HCT116 (cell line): ENCODE results near the gene RHEB. TPM values are rescaled to one million over a fixed set of nuclear protein-coding genes. Genes with fewer than 3 reads are reported as not detected.

Experiments used
- ATAC-seq: fragments of 200-7000 bp; cut with Tn5 transposase; 2 replicates; pipeline ENCODE4 v1.9.1; 2020; ENCODE audit warnings: mild to moderate bottlenecking, moderate library complexity
- BruUV-seq: library from RNA; stranded (reverse); fragments of 400-500 nt; replicated peaks from 2 replicates; lab custom pipeline; 2021; lab: Mats Ljungman, UMichigan
- CTCF ChIA-PET: fragments of 300-600 bp; sonication (Branson Sonifier 250); formaldehyde crosslinking; loops from one replicate; lab custom pipeline; 2021; ENCODE audit warnings: antibody characterized with exemption; lab: Charles Lee
- POLR2A ChIA-PET: fragments of 300-600, 350-600 bp; sonication (Branson Sonifier 250); formaldehyde crosslinking; loops from one replicate; lab custom pipeline; 2021; ENCODE audit warnings: antibody characterized with exemption; lab: Charles Lee
- RAD21 ChIA-PET, 2 experiments: fragments of 300-600 bp; sonication (Branson Sonifier 250); formaldehyde crosslinking; loops; one replicate each; lab custom pipeline; 2023; ENCODE audit warnings: low total read pairs in 2 of 2; ENCODE audit not compliant: uncharacterized antibody in 2 of 2, unreplicated experiment in 2 of 2, low non-redundant PET in 1 of 2; lab: Charles Lee
- DNase-seq: peaks from one replicate; pipeline ENCODE4 v3.0.0-alpha.2; 2010; ENCODE audit warnings: low read depth, low spot score
- H2AFZ ChIP-seq: fragments of 200-600 bp; shearing (Covaris generic), sonication (generic); 2 replicates; pipeline ENCODE4 v1.6.1; 2017; ENCODE audit warnings: low read depth, mixed run types, mixed read lengths, antibody characterized with exemption, low read length; ENCODE audit not compliant: poor library complexity, severe bottlenecking
- H3K27ac ChIP-seq: 2 replicates; pipeline ENCODE4 v1.5.1; 2012; ENCODE audit warnings: low read depth, low read length
- H3K27me3 ChIP-seq: fragments of 200-600 bp; sonication (generic); 2 replicates; pipeline ENCODE4 v1.6.1; 2016; ENCODE audit warnings: mixed run types, low read length, mixed read lengths; ENCODE audit not compliant: insufficient read depth
- H3K36me3 ChIP-seq, 2 experiments: fragments of 200-500 bp in 1 of 2; fragments of 200-600 bp in 1 of 2; sonication (Bioruptor generic) in 1 of 2; sonication (generic) in 1 of 2; 2 replicates each; pipeline versions ENCODE4 v1.5.1 to v1.6.1; 2014 to 2016; ENCODE audit warnings: low read length in 2 of 2, inconsistent platforms in 1 of 2, mixed read lengths in 1 of 2, mixed run types in 1 of 2; ENCODE audit not compliant: insufficient read depth in 2 of 2, control insufficient read depth in 1 of 2
- H3K4me1 ChIP-seq, 2 experiments: fragments of 200-600 bp in 1 of 2; sonication (generic) in 1 of 2; 2 replicates each; pipeline versions ENCODE4 v1.5.1 to v1.6.1; 2012 to 2017; ENCODE audit warnings: low read length in 2 of 2, inconsistent platforms in 1 of 2, mild to moderate bottlenecking in 1 of 2, mixed read lengths in 1 of 2, mixed run types in 1 of 2, moderate library complexity in 1 of 2; ENCODE audit not compliant: insufficient read depth in 2 of 2, control insufficient read depth in 1 of 2
- H3K4me2 ChIP-seq: fragments of 200-600 bp; sonication (generic); 2 replicates; pipeline ENCODE4 v1.6.1; 2017; ENCODE audit warnings: mixed run types, low read length, mixed read lengths
- H3K4me3 ChIP-seq, 2 experiments: fragments of 200-600 bp in 1 of 2; sonication (generic) in 1 of 2; replicated peaks in 1 of 2; 2 replicates each; pipeline ENCODE4 v1.5.1; 2011 to 2016; ENCODE audit warnings: low read length in 2 of 2, control low read depth in 1 of 2, low read depth in 1 of 2, mild to moderate bottlenecking in 1 of 2, mixed read lengths in 1 of 2, mixed run types in 1 of 2
- H3K79me2 ChIP-seq: fragments of 200-600 bp; sonication (generic); 2 replicates; pipeline ENCODE4 v1.6.1; 2017; ENCODE audit warnings: mild to moderate bottlenecking, mixed run types, low read length, moderate library complexity, mixed read lengths; ENCODE audit not compliant: insufficient read depth
- H3K9ac ChIP-seq: fragments of 200-600 bp; sonication (generic); 2 replicates; pipeline ENCODE4 v1.6.1; 2016; ENCODE audit warnings: low read length, mixed read lengths
- H3K9me2 ChIP-seq: fragments of 200-600 bp; sonication (generic), shearing (Covaris generic); 2 replicates; pipeline ENCODE4 v1.6.1; 2017; ENCODE audit warnings: mixed run types, mild to moderate bottlenecking, moderate library complexity; ENCODE audit not compliant: insufficient read depth
- H3K9me3 ChIP-seq, 2 experiments: fragments of 200-500 bp in 1 of 2; fragments of 200-600 bp in 1 of 2; sonication (Bioruptor generic) in 1 of 2; sonication (generic) in 1 of 2; 2 replicates each; pipeline ENCODE4 v1.6.1; 2014 to 2017; ENCODE audit warnings: low read length in 2 of 2, mixed read lengths in 2 of 2, inconsistent platforms in 1 of 2, low read depth in 1 of 2, mild to moderate bottlenecking in 1 of 2, mixed run types in 1 of 2, moderate library complexity in 1 of 2; ENCODE audit not compliant: control insufficient read depth in 1 of 2, insufficient read depth in 1 of 2
- H4K20me1 ChIP-seq: fragments of 200-600 bp; sonication (generic), shearing (Covaris generic); 2 replicates; pipeline ENCODE4 v1.6.1; 2017; ENCODE audit warnings: mixed run types, mild to moderate bottlenecking, moderate library complexity; ENCODE audit not compliant: insufficient read depth
- CBX3 ChIP-seq: IDR thresholded peaks from 2 replicates; pipeline ENCODE4 v1.6.1; 2012; ENCODE audit warnings: low read depth
- CEBPB ChIP-seq: IDR thresholded peaks from 2 replicates; pipeline ENCODE4 v1.6.1; 2012; ENCODE audit warnings: low read depth
- JUND ChIP-seq: IDR thresholded peaks from 2 replicates; pipeline ENCODE4 v1.6.1; 2012
- POLR2AphosphoS5 ChIP-seq: IDR thresholded peaks from 2 replicates; pipeline ENCODE4 v1.6.1; 2011; ENCODE audit warnings: mild to moderate bottlenecking, low read depth, low read length, moderate library complexity
- RAD21 ChIP-seq: IDR thresholded peaks from 2 replicates; pipeline ENCODE4 v1.6.1; 2012; ENCODE audit warnings: low read depth, mild to moderate bottlenecking
- SP1 ChIP-seq: IDR thresholded peaks from 2 replicates; pipeline ENCODE4 v1.6.1; 2012; ENCODE audit warnings: low read depth
- TCF7L2 ChIP-seq: IDR thresholded peaks from 2 replicates; pipeline ENCODE4 v1.7.0; 2011; ENCODE audit warnings: borderline replicate concordance, inconsistent platforms; ENCODE audit not compliant: insufficient read depth, insufficient read length; ENCODE audit errors: extremely low read depth
- intact Hi-C: fragments of 100-400 bp; cut with micrococcal nuclease; formaldehyde crosslinking; loops from 2 replicates; pipeline ENCODE4 v1.10.0; 2022
- total RNA-seq: library from RNA; stranded (reverse); gene quantifications from one replicate; pipeline ENCODE4 v1.2.1, GENCODE V29; 2021; ENCODE audit not compliant: unreplicated experiment

The RHEB gene
- total RNA-seq, 1 experiment from 2014 or later, result 114 TPM

GRCh38 chr7:151553356-151553755 is 33.7 kb upstream of the RHEB start:
- Histone ChIP-seq H3K4me1 (peaks cover 8 to 23% of the 10 kb centered on the region in 2 experiments; a peak in 3 of 4 replicates), H3K4me2 (no peak overlapping the region), H3K9me2 (no peaks in the 10 kb centered on the region), H3K4me3 (no peak overlapping the region), H3K36me3 (no peaks in the 10 kb centered on the region), H4K20me1 (no peaks in the 10 kb centered on the region), H3K27ac (no peak overlapping the region), H3K27me3 (no peaks in the 10 kb centered on the region), H2AFZ (no peak overlapping the region), H3K9ac (no peak overlapping the region), H3K79me2 (no peaks in the 10 kb centered on the region), H3K9me3 (no peaks in the 10 kb centered on the region)
- no peak for TF ChIP-seq POLR2AphosphoS5
- TF ChIP-seq JUND, result no peak
- DNase-seq (no peak), ATAC-seq (no peak)
- intact Hi-C loops, result no loop called here
- BruUV-seq, result no TSS peak
- POLR2A ChIA-PET, result no interaction called here
- CTCF ChIA-PET, result no interaction called here
- RAD21 ChIA-PET, result no interaction called here

- no peaks in the 10 kb centered on the region for H3K36me3 ChIP-seq
- no peaks in the 10 kb centered on the region for H3K9me2 ChIP-seq
- DNase-seq (no peak), ATAC-seq (peak; percentile 44; the same call in 1 of the 2 replicates)
- no peak overlapping the region for H2AFZ ChIP-seq
- H3K79me2 ChIP-seq, result no peaks in the 10 kb centered on the region
- H3K27ac ChIP-seq, result no peak overlapping the region
- H3K4me1 ChIP-seq, result peaks cover 8 to 23% of the 10 kb centered on the region in 2 experiments; a peak in 3 of 4 replicates
- RAD21 ChIA-PET, result no interaction called here
- POLR2A ChIA-PET, result no interaction called here
- TF ChIP-seq SP1, result peak; percentile 47; the same call in 1 of the 2 replicates
- TF ChIP-seq RAD21, result peak; percentile 19; the same call in 1 of the 2 replicates
- TF ChIP-seq CEBPB, result peak; percentile 98
- no peak for TF ChIP-seq TCF7L2
- 0 out of 2 replicates have a peak, but pooled peaks have one; percentile 37 for TF ChIP-seq CBX3
- CTCF ChIA-PET, result no interaction called here
- no peak overlapping the region for H3K9ac ChIP-seq
- H3K4me3 ChIP-seq, result no peak overlapping the region
- no peaks in the 10 kb centered on the region for H4K20me1 ChIP-seq
- H3K27me3 ChIP-seq, result no peaks in the 10 kb centered on the region
- H3K4me2 ChIP-seq, result no peak overlapping the region
- BruUV-seq, result no TSS peak
- no peaks in the 10 kb centered on the region for H3K9me3 ChIP-seq
- intact Hi-C loops, result no loop called here
Measured at GRCh38 chr7:151552352-151553028, 32.8 kb upstream of the RHEB start.
